BJ (cell line): Measurements from ENCODE around the gene LRP1B. TPM values are rescaled to one million over a fixed set of nuclear protein-coding genes. Genes with fewer than 3 reads are reported as not detected.
"Not testable (repeated sequence)": the region's sequence is repeated elsewhere in the genome, so short reads cannot be mapped to it uniquely, and the experiment has no call there.

Source experiments
- CTCF ChIA-PET: fragments of 350-600 bp; formaldehyde crosslinking; extraction: SDS; loops from one replicate; lab custom pipeline; 2021; ENCODE audit warnings: antibody characterized with exemption, inconsistent platforms; lab: Yijun Ruan, JAX
- POLR2A ChIA-PET: fragments of 300-600 bp; sonication (Branson Sonifier 250); formaldehyde crosslinking; extraction: SDS; loops from one replicate; lab custom pipeline; 2021; ENCODE audit warnings: antibody characterized with exemption; lab: Charles Lee
- DNase-seq: peaks from one replicate; pipeline ENCODE4 v3.0.0-alpha.2; 2011; ENCODE audit warnings: low read depth
- H3K27me3 ChIP-seq: 2 replicates; pipeline ENCODE4 v1.6.0; 2011; ENCODE audit warnings: low read length; ENCODE audit not compliant: control insufficient read depth, insufficient read depth
- H3K36me3 ChIP-seq: 2 replicates; pipeline ENCODE4 v1.5.1; 2011; ENCODE audit warnings: low read length; ENCODE audit not compliant: control insufficient read depth, insufficient read depth
- H3K4me3 ChIP-seq: 2 replicates; pipeline ENCODE4 v1.5.1; 2011; ENCODE audit warnings: low read depth, mild to moderate bottlenecking, control low read depth, low read length
- polyA plus RNA-seq: library from polyadenylated mRNA; depleted of rRNA; stranded (reverse); fragments of >200 nt; gene quantifications from 2 replicates; pipeline ENCODE4 v1.2.3, GENCODE V29; 2011
- TF ChIP-seq, protein P1 (sequence below): IDR thresholded peaks from 2 replicates; pipeline ENCODE4 v1.5.1; 2011; ENCODE audit warnings: low read depth, mild to moderate bottlenecking, control low read depth, inconsistent platforms, low read length, moderate library complexity; ENCODE audit not compliant: insufficient read depth

The LRP1B gene
- polyA plus RNA-seq, 1 experiment: 0.04 TPM

DNA sequence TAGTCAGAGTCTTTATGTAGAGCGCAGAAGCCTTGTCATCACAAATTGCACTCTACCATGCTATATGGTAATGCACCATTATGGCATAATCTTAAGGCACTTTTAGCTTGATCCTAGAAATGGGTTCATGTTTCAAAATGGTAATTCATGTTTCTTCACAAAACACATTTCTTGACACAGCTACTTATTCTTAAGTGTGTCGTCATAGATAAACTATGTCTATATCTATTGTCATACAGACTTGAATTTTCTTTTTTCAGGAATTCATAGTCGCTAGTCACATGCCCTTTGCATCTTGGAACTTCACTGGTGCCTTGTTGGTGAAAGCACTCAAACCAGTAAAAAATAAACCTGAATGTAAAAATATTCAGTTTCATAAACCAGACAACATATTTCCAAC is 1578.2 kb downstream of the LRP1B start:
- DNase-seq: no peak
- CTCF ChIA-PET: no interaction called here
- TF ChIP-seq, protein P1, sequence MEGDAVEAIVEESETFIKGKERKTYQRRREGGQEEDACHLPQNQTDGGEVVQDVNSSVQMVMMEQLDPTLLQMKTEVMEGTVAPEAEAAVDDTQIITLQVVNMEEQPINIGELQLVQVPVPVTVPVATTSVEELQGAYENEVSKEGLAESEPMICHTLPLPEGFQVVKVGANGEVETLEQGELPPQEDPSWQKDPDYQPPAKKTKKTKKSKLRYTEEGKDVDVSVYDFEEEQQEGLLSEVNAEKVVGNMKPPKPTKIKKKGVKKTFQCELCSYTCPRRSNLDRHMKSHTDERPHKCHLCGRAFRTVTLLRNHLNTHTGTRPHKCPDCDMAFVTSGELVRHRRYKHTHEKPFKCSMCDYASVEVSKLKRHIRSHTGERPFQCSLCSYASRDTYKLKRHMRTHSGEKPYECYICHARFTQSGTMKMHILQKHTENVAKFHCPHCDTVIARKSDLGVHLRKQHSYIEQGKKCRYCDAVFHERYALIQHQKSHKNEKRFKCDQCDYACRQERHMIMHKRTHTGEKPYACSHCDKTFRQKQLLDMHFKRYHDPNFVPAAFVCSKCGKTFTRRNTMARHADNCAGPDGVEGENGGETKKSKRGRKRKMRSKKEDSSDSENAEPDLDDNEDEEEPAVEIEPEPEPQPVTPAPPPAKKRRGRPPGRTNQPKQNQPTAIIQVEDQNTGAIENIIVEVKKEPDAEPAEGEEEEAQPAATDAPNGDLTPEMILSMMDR: no peak

DNA sequence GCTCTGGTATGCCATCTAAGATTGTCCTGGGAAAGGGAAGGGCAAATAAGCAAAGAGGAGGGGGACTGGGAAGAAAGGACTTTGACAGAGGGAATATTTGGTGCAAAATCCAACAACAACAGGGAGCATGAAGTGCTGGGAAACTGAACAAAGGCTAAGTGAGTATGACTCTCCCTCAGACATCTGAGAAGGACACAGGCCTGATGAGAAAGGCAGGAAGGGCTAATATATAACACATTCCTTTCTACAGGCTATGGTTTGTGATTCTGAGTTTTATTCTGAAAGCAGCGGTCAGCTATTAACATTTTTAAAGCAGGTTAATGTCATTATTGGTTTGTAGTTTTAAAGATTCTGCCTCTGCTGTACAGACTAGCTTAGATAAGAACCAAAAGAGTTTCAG is 1579.5 kb downstream of the LRP1B start:
- ChIA-PET CTCF (interaction anchor here (1.0 kb wide), 1 partner anchor 15 kb away, joined by 3 read pairs; no protein-coding TSS in a partner anchor), POLR2A (no interaction called here)
- H3K4me3 ChIP-seq: no peak overlapping the region
- DNase-seq: no peak
- H3K27me3 ChIP-seq: no peaks in the 10 kb centered on the region
- no peaks in the 10 kb centered on the region for H3K36me3 ChIP-seq
- TF ChIP-seq, protein P1: no peak

More for the DNA sequence above, 1578.2 kb downstream of the LRP1B start:
- Histone ChIP-seq H3K36me3 (no peaks in the 10 kb centered on the region), H3K27me3 (no peaks in the 10 kb centered on the region), H3K4me3 (no peak overlapping the region)
- POLR2A ChIA-PET: no interaction called here

DNA sequence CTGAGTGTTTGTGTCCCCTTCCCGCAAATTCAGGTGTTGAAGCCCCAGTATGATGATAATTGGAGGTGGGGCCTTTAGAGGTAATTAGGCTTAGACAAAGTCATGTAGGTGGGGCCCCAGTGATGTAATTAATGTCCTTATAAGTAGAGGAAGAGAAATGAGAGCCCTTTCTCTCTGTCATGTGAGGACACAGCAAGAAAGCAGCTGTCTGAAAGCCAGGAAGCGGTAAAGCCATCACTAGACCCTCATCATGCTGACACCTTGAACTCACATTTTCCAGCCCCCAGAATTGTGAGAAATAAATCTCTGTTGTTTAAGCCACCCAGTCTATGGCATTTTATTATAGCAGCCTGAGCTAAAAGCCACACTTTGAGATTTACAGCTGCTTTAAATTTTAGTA is 1580.0 kb downstream of the LRP1B start:
- ChIA-PET POLR2A (no interaction called here), CTCF (no interaction called here)
- no peak for DNase-seq
- Histone ChIP-seq H3K4me3 (no peak overlapping the region), H3K36me3 (no peaks in the 10 kb centered on the region), H3K27me3 (no peaks in the 10 kb centered on the region)
- TF ChIP-seq, protein P1: no peak

GRCh38 chr2:140544769-140545168 is 1586.0 kb downstream of the LRP1B start:
- H3K36me3 ChIP-seq, POLR2A ChIA-PET, DNase-seq, H3K27me3 ChIP-seq, CTCF ChIA-PET, H3K4me3 ChIP-seq: not testable (repeated sequence)

DNA sequence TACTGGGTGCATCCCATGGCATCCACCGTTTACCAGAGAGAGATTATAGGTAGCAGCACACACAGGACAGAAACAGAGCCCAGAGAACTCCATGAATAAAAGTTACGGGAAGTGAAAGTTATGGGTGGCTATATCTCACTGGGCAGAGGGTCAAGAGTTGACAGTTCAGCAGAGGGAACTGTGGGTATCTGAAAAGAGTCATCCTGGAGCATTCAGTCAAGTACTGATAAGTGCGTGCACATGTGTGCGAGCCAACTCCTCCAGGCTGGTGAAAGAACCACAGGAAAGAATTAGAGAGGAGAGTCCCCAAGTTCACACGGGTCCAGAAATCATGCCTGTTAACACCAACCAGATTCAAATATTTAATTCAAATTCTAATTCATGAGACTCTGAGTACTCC is 1588.2 kb downstream of the LRP1B start:
- TF ChIP-seq, protein P1: no peak
- Histone ChIP-seq H3K36me3 (no peaks in the 10 kb centered on the region), H3K4me3 (no peak overlapping the region), H3K27me3 (no peaks in the 10 kb centered on the region)
- ChIA-PET POLR2A (no interaction called here), CTCF (interaction anchor here (0.5 kb wide), 1 partner anchor 505 kb away, joined by 3 read pairs; no protein-coding TSS in a partner anchor)
- no peak for DNase-seq

DNA sequence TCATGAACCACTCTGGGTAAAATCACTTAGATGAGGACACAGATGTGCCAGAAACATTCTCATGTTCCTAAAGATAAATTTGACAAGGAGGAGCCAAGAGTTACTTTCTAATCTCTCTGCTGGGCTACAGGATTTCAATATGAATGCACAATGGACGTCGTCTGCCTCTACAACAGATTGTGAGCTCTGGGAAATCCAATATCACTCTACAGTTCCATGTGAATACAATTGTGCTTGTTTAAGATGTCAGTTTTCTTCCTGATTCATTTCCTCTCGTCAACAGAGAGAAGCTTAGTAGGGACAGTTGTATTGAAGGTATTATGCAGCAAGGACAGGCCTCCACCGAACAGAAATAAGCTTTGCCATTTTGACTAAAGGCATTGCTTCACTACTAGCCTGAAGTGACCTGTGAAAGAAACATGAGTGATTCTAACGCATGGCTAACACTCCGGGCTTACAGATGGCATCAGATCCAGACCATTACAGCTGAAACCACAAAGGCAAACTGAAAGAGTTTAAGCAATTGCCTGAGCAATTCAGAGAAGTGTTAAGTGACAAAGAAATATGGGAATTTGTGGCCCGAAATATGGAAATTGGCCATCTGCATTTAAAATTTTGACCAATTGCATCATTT is 1591.5 kb downstream of the LRP1B start:
- no peak for DNase-seq
- Histone ChIP-seq H3K27me3 (no peaks in the 10 kb centered on the region), H3K4me3 (no peak overlapping the region), H3K36me3 (no peaks in the 10 kb centered on the region)
- TF ChIP-seq, protein P1: no peak
- POLR2A ChIA-PET: no interaction called here
- CTCF ChIA-PET: interaction anchor here (0.6 kb wide), 1 partner anchor 17 kb away, joined by 3 read pairs; no protein-coding TSS in a partner anchor
